ENCODE data around the gene SNAPC2. TPM values are rescaled to one million over a fixed set of nuclear protein-coding genes. Genes with fewer than 3 reads are reported as not detected.

Gene SNAPC2
- polyA plus RNA-seq, 1 of the 3 experiments (the other 2 are of a cell fraction): 38.7 TPM

DNA sequence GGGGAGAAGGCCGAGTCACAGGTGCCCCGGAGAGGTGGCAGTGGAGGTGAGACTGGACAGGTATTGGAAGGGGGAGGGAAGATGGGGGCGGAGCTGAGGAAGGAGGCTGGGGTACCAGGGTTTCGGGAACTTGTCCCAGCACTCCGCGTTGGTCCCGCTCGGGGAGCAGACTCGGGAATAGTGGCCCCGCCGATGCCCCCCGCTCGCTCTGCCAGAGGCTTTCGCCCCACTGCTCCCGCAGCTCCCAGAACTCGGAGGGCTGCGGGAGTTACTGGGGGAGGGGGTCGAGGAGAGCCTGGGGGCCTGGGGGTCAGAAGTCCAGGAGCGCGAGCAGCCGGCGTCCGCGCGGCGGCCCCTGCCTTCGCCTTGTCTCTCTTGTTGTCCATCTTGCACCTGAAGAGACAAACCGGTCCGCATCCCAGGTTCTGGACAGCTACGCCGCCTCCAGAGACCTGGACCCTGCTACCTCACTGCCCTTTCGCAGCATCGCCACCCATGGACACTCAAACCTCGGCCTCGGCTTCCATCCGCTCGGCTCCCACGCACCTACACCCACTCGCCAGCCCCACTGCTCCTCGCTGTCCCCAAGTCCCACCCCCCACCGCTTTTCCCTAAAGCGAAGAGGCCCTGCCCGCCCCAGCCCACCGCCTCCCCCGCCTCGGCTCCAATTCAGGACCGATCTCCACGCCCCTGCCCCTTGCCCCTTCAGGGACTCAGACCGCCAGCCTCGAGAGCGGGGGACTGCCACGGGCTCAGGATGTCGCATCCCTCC lies 46.6 kb upstream of the SNAPC2 start:
- no peaks in the 10 kb centered on the region for H3K79me2 ChIP-seq (ENCODE audit: insufficient read depth)
- peak overlapping the region in 1 of 2 experiments; percentile 76; a peak in 1 of 4 replicates for H3K27ac ChIP-seq (ENCODE audit: low read depth in 2 of 2, low read length in 1 of 2)
- POLR2A ChIA-PET: no interaction called here
- 52% methylated on average over 39 of the region's 53 CpGs for WGBS (ENCODE audit: low lambda C conversion rate)
- H2AFZ ChIP-seq (ENCODE audit: low read depth): no peak overlapping the region
- no peaks in the 10 kb centered on the region for H3K27me3 ChIP-seq (ENCODE audit: insufficient read depth)
- H3K4me2 ChIP-seq: peak overlapping the region; percentile 78
- H3K4me1 ChIP-seq (ENCODE audit: control insufficient read depth in 1 of 2, insufficient read depth in 2 of 2, low read depth in 1 of 2, low read length in 1 of 2): peaks cover 0 to 30% of the 10 kb centered on the region in 2 experiments; a peak in 2 of 4 replicates
- no peaks in the 10 kb centered on the region for H3K9me2 ChIP-seq
- no peak for DNase-seq
- no peaks in the 10 kb centered on the region for H4K20me1 ChIP-seq (ENCODE audit: insufficient read depth)
- peak overlapping the region; percentile 47 to 59 for H3K4me3 ChIP-seq (ENCODE audit: low read depth in 2 of 2, low read length in 1 of 2)
- CTCF ChIA-PET: interaction anchor here (1.1 to 1.6 kb wide), 4 partner anchors 12 to 54 kb away, joined by 3 to 5 read pairs (median 4); no protein-coding TSS in a partner anchor
- TF ChIP-seq, protein P1, sequence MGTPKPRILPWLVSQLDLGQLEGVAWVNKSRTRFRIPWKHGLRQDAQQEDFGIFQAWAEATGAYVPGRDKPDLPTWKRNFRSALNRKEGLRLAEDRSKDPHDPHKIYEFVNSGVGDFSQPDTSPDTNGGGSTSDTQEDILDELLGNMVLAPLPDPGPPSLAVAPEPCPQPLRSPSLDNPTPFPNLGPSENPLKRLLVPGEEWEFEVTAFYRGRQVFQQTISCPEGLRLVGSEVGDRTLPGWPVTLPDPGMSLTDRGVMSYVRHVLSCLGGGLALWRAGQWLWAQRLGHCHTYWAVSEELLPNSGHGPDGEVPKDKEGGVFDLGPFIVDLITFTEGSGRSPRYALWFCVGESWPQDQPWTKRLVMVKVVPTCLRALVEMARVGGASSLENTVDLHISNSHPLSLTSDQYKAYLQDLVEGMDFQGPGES (IDR thresholded peaks at IDR 0.05; ENCODE audit: low read depth, low read length): no peak
- no peak for TF ChIP-seq FOXJ3 (CRISPR knock-in tag; IDR thresholded peaks at IDR 0.05)
- TF ChIP-seq, protein P2, sequence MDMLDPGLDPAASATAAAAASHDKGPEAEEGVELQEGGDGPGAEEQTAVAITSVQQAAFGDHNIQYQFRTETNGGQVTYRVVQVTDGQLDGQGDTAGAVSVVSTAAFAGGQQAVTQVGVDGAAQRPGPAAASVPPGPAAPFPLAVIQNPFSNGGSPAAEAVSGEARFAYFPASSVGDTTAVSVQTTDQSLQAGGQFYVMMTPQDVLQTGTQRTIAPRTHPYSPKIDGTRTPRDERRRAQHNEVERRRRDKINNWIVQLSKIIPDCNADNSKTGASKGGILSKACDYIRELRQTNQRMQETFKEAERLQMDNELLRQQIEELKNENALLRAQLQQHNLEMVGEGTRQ (IDR thresholded peaks at IDR 0.05; ENCODE audit: borderline replicate concordance, low read depth, low read length): no peak
- TF ChIP-seq SIN3A (IDR thresholded peaks at IDR 0.05; ENCODE audit: borderline replicate concordance, low read depth, low read length): no peak
- TF ChIP-seq RFX5 (IDR thresholded peaks at IDR 0.05; ENCODE audit: low read length): no peak
- TF ChIP-seq JUND (IDR thresholded peaks at IDR 0.05): no peak
- no peak for TF ChIP-seq GATA2 (CRISPR knock-in tag; IDR thresholded peaks at IDR 0.05)
- TF ChIP-seq, protein P3, sequence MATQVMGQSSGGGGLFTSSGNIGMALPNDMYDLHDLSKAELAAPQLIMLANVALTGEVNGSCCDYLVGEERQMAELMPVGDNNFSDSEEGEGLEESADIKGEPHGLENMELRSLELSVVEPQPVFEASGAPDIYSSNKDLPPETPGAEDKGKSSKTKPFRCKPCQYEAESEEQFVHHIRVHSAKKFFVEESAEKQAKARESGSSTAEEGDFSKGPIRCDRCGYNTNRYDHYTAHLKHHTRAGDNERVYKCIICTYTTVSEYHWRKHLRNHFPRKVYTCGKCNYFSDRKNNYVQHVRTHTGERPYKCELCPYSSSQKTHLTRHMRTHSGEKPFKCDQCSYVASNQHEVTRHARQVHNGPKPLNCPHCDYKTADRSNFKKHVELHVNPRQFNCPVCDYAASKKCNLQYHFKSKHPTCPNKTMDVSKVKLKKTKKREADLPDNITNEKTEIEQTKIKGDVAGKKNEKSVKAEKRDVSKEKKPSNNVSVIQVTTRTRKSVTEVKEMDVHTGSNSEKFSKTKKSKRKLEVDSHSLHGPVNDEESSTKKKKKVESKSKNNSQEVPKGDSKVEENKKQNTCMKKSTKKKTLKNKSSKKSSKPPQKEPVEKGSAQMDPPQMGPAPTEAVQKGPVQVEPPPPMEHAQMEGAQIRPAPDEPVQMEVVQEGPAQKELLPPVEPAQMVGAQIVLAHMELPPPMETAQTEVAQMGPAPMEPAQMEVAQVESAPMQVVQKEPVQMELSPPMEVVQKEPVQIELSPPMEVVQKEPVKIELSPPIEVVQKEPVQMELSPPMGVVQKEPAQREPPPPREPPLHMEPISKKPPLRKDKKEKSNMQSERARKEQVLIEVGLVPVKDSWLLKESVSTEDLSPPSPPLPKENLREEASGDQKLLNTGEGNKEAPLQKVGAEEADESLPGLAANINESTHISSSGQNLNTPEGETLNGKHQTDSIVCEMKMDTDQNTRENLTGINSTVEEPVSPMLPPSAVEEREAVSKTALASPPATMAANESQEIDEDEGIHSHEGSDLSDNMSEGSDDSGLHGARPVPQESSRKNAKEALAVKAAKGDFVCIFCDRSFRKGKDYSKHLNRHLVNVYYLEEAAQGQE (IDR thresholded peaks at IDR 0.05; ENCODE audit: low read depth, low read length): no peak
- TF ChIP-seq, protein P4, sequence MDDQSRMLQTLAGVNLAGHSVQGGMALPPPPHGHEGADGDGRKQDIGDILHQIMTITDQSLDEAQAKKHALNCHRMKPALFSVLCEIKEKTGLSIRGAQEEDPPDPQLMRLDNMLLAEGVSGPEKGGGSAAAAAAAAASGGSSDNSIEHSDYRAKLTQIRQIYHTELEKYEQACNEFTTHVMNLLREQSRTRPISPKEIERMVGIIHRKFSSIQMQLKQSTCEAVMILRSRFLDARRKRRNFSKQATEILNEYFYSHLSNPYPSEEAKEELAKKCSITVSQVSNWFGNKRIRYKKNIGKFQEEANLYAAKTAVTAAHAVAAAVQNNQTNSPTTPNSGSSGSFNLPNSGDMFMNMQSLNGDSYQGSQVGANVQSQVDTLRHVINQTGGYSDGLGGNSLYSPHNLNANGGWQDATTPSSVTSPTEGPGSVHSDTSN (IDR thresholded peaks at IDR 0.05): no peak
- no peak for TF ChIP-seq EZH2phosphoT487 (IDR thresholded peaks at IDR 0.05; ENCODE audit: borderline replicate concordance, low read depth)
- TF ChIP-seq, protein P5, sequence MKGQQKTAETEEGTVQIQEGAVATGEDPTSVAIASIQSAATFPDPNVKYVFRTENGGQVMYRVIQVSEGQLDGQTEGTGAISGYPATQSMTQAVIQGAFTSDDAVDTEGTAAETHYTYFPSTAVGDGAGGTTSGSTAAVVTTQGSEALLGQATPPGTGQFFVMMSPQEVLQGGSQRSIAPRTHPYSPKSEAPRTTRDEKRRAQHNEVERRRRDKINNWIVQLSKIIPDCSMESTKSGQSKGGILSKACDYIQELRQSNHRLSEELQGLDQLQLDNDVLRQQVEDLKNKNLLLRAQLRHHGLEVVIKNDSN (IDR thresholded peaks at IDR 0.05; ENCODE audit: borderline replicate concordance, low read depth): no peak
- TF ChIP-seq RCOR1 (IDR thresholded peaks at IDR 0.05; ENCODE audit: low read length): no peak
- no peak for TF ChIP-seq FOSL2 (IDR thresholded peaks at IDR 0.05; ENCODE audit: borderline replicate concordance, low read depth)
- no peak for TF ChIP-seq GABPA (IDR thresholded peaks at IDR 0.05; ENCODE audit: low read depth)
- no peak for TF ChIP-seq CHD2 (IDR thresholded peaks at IDR 0.05; ENCODE audit: low read length, partially characterized antibody)
- H3K9ac ChIP-seq: no peak overlapping the region
- H3K9me3 ChIP-seq: no peaks in the 10 kb centered on the region
- H3F3A ChIP-seq (replicated peaks; ENCODE audit: insufficient read depth): peaks cover 14% of the 10 kb centered on the region
- no peaks in the 10 kb centered on the region for H3K36me3 ChIP-seq (replicated peaks in 1 of 2; ENCODE audit: control insufficient read depth in 1 of 2, insufficient read depth in 2 of 2, low read length in 1 of 2)
